ENCODE data around the gene TRAM2. TPM values are rescaled to one million over a fixed set of nuclear protein-coding genes. Genes with fewer than 3 reads are reported as not detected.

Gene TRAM2
- total and polyA plus RNA-seq, 9 of the 15 experiments (the other 6 are each of a cell fraction or from before 2014, with no cell fraction given): 2.6 to 13.3 (median 8.9) TPM

- Histone ChIP-seq H3K4me1 (replicated peaks in 1 of 2; ENCODE audit: control insufficient read depth in 2 of 2, insufficient read depth in 2 of 2, low read length in 2 of 2) (peaks cover 22 to 30% of the 10 kb centered on the region in 2 experiments; a peak in 4 of 5 replicates), H3K9ac (ENCODE audit: insufficient read depth in 1 of 2, low read depth in 2 of 2, low read length in 2 of 2) (no peak overlapping the region), H3K4me2 (ENCODE audit: insufficient read depth, low read length) (no peak overlapping the region), H3K27me3 (ENCODE audit: control insufficient read depth in 2 of 2, insufficient read depth in 2 of 2, low read length in 2 of 2) (no peaks in the 10 kb centered on the region), H3K9me3 (replicated peaks; ENCODE audit: control insufficient read depth, insufficient read depth, low read depth, low read length) (no peaks in the 10 kb centered on the region), H3K27ac (ENCODE audit: extremely low read depth, low read depth, low read length) (no peak overlapping the region), H3K36me3 (ENCODE audit: control insufficient read depth, insufficient read depth, low read length) (no peaks in the 10 kb centered on the region), H2AFZ (ENCODE audit: low read depth, low read length) (no peak overlapping the region), H3K9me1 (ENCODE audit: control insufficient read depth, insufficient read depth, low read length) (no peaks in the 10 kb centered on the region), H4K20me1 (replicated peaks; ENCODE audit: control insufficient read depth, insufficient read depth, low read length) (peaks cover 10% of the 10 kb centered on the region), H3K4me3 (no peak overlapping the region), H3K79me2 (ENCODE audit: control insufficient read depth, insufficient read depth, low read length) (peaks cover 26% of the 10 kb centered on the region; the same call in 2 of the 3 replicates)
- intact Hi-C loops (cut with micrococcal nuclease) (loop anchor here (5.0 kb wide), 3 partner anchors 62 to 292 kb away; no protein-coding TSS in a partner anchor), in situ Hi-C loops (cut with MboI) (no loop called here)
- ChIA-PET POLR2A (interaction anchor here (0.7 to 1.0 kb wide), 2 partner anchors 80 to 84 kb away, joined by 3 to 5 read pairs; no protein-coding TSS in a partner anchor), CTCF (ENCODE audit: low intra/inter-chr PET ratio) (no interaction called here)
- 81% methylated on average over 6 of the region's 6 CpGs for WGBS (ENCODE audit: insufficient coverage, low coverage, missing lambda C conversion rate)
- TF ChIP-seq DACH1 (IDR thresholded peaks at IDR 0.05; ENCODE audit: partially characterized antibody) (no peak), ID3 (CRISPR knock-in tag; IDR thresholded peaks at IDR 0.05) (no peak), ID3 (tag; IDR thresholded peaks at IDR 0.05) (no peak), TAF9B (IDR thresholded peaks at IDR 0.05; ENCODE audit: partially characterized antibody) (no peak), BDP1 (IDR thresholded peaks at IDR 0.05; ENCODE audit: insufficient read depth, insufficient read length) (no peak), MECOM (CRISPR knock-in tag; IDR thresholded peaks at IDR 0.05) (no peak), POLR2AphosphoS2 (IDR thresholded peaks at IDR 0.05; ENCODE audit: low read length) (no peak), ZNF76 (CRISPR knock-in tag; IDR thresholded peaks at IDR 0.05; ENCODE audit: borderline replicate concordance) (no peak), ZNF644 (tag; IDR thresholded peaks at IDR 0.05; ENCODE audit: low read depth) (no peak)
- DNase-seq (ENCODE audit: extremely low read depth in 1 of 4, low spot score in 3 of 4) (no peak), ATAC-seq (no peak), FAIRE-seq (no peak)
- BruUV-seq (replicated peaks): no TSS peak
Observed at GRCh38 chr6:52579006-52579660, 2.3 kb upstream of the TRAM2 start.
